Pons (tissue), 1 donor: ENCODE data around the gene BRIP1.
"Not testable (repeated sequence)": the region's sequence is repeated elsewhere in the genome, so short reads cannot be mapped to it uniquely, and the experiment has no call there.

ENCODE experiments used
- DNase-seq: peaks from one replicate; pipeline ENCODE4 v3.0.0-alpha.2; 2016; ENCODE audit warnings: low spot score

The BRIP1 gene

DNA sequence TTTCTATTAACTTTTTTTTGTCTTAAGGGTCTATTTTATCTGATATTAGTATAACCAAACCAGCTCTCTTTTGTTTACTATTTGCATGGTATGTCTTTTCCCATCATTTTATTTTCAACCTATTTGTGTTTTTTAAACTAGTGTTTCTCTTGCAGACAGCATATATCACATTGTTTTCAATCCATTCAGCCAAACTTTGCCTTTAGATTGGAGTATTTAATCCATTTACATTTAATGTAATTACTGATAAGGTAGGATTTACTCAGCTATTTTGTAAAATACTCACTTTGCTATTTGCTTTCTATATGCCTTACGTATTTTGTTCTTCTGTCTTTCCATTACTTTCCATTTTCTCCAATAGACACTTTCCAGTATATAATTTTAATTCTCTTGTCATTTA is 164.3 kb downstream of the BRIP1 start:
- DNase-seq = no peak

DNA sequence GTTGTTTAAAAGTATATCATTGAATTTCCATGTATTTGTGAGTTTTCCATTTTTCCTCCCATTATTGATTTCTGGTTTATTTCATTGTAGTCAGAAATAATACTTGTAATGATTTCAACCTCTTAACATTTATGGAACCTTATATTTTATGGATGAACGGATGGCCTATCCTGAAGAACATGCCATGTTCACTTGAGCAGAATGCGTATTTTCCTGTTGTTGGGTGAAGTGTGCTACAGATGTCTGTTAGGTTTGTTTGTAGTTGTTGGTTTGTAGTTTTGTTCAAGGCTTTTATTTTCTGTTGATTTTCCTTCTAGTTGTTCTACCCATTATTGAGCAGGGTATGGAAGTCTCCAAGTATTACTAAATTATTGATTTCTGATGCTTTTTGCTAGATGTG is 165.1 kb downstream of the BRIP1 start:
- DNase-seq = no peak

DNA sequence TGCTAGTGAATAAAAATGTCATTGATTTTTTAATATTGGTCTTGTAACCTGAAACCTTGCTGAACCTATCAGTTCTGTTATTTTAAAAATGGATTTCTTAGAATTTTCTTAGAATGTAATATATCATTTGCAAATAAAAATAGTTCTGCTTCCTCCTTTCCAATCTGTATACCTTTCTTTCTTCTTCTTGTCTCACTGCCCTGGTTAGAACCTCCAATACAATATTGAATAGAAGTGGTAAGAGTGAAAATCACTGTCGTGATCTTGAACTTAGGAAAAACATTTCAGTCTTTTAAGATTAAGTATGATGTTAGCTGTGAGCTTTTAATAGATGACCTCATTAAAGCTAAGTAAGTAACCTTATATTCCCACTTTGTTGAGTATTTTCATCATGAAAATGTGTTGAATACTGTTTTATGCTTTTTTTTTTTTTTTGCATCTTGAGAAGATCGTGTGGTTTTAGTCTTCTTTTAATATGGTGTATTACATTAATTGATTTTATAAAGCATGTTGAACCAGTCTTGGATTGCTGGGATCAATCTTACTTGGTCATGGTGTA is 167.5 kb downstream of the BRIP1 start:
- DNase-seq = no peak

DNA sequence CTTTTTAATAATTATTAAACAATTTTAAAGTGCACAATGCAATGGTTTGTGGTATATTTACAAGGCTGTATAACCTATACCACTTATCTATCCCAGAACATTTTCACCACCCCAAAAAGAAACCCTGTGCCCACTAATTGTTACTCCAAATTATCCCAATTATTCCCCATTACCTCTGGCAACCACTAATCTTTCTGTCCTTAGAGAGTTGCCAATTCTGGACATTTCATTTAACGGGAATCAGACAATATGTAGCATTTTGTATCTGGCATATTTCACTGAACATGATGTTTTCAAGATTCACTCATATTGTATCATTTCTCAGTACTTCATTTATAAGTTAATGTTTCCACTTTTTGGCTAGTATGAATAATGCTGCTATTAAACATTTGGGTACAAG is 169.2 kb downstream of the BRIP1 start:
- DNase-seq = no peak

DNA sequence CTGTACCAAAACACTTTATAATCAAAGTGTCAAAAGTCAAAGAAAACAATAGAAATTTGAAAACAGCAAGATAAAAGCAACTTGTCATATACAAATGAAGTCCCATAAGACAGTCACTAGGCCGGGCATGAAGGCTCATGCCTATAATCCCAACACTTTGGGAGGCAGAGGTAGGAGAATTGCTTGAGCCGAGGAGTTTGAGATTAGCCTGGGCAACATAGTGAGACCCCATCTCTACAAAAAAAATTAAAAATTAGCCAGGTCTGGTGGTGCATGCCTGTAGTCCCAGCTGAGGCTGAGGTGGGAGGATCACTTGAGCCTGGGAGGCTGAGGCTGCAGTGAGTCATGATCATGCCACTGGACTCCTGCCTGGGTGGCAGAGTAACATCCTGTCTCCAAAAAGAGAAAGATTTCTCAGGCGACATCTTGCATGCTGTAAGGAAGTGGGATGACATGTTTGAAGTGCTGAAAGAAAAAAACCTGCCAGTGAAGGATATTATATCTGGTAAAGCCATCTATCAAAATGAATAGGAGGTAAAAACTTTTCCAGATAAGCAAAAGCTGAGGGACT is 173.6 kb downstream of the BRIP1 start:
- DNase-seq = no peak

DNA sequence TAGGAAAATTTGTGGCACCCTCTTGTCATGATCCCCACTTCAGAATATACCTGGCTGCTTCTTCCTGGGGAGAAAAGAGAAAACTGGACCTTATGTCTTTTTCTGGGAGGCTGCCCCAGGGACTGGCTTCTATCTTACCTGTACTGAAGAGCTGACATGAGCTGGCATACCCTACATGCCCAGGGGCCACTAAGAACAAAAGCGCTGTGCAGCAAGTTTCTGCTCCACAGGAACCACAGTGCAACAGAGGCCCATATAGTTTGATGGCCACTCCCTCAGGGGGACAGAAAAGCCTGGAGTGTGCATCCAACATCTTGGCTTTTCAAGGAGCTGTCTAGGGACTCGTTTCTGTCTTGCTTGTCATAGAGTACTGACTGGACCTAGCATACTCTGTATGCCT is 175.6 kb downstream of the BRIP1 start:
- no peak for DNase-seq

DNA sequence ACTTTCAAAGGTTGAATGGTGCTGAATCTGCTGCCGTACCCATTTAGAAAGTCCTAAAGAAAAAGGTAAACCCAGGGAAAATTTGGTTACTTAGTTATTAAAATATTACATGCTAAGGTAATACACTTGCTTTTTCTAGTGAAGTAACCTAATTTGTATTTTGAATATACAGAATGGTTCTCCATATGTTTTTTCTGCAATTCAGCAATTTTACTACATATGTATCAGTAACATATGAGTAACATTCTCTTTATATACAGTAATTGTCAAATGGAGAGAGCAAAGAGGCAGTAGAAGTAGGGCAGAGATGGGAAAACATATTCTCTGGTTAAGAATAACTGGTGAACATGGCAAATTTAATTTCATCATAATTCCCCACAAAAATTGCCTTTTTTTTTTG is 177.2 kb downstream of the BRIP1 start:
- DNase-seq = no peak

DNA sequence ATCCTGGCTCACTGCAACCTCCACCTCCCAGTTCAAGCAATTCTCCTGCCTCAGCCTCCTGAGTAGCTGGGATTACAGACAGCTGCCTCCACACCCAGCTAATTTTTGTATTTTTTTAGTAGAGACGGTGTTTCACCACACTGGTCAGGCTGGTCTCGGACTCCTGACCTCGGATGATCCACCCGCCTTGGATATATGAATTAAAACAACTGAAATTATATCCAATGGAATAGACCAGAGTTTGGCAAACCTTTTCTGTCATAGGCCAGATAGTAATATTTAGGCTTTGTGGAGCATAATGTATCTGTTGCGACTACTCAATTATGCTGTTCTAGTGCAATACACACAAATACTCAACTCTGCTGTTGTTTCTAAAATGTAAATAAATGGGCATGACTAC is 178.5 kb downstream of the BRIP1 start:
- DNase-seq = no peak

DNA sequence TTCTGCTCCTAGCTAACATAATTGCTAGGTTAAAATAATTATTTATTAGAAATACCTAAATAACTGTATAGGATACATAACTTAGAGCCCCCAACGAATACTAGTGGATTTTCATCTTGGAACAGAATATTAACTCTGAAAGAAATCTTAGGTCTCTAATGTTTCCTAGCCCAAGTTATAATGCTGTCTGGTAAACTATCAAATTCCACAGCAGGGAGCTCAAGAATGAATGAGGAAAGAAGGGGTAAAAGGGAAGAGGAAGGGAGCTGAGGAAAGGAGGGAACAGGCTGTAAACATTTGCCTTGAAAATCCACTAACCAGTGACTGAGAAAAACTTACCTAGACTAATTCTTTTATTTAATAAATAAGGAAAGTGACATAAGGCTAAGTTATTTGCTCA is 179.2 kb downstream of the BRIP1 start:
- DNase-seq = no peak

DNA sequence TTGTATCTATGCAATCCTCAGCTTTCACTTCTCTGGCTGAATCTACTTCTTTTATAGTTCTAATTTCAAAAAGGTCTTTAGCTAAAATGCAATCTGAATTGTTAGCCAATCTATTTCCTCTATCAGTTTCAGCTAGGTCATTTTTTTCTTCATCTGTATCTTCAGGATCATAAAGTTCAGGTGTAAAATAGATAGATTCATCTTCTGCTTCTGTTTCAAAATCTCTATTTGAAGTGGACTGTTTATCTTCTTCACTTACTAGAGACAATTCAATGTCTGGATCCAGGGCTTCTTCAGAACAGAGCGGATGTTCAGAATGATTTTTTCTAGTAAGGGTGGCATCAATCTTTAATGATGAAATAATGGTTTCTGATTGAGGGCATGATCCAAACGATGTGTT is 179.9 kb downstream of the BRIP1 start:
- DNase-seq = no peak

DNA sequence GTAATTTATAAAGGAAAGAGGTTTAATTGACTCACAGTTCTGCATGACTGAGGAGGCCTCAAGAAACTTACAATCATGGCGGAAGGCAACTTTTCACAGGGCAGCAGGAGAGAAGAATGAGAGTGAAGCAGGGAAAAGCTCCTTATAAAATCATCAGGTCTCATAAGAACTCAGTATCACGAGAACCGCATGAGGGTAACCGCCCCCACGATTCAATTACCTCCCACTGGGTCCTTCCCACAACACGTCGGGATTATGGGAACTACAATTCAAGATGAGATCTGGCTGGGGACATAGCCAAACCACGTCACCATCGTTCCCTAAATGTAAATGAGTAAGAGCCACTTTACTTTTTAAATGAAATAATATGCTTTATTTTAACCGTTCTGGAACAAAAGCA is 182.4 kb downstream of the BRIP1 start:
- DNase-seq = no peak

DNA sequence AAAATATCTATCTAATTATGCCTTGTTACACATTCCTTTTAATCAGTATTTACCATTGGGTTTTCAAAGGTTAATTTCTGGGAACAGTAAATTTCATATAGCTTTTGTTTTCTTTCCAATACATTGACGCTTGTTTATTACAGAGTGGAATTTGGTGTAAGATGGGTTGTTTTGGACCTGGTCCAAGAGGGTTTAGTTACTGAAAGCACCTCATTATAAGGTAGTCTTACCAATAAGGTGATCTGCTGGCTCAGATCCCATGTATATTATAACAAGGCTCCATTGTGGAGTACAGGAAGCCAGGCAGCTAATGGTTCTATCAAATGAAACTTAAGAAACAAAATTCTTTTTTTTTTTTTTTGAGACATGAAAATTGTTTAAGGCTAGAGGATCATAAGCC is 185.0 kb downstream of the BRIP1 start:
- DNase-seq = no peak

DNA sequence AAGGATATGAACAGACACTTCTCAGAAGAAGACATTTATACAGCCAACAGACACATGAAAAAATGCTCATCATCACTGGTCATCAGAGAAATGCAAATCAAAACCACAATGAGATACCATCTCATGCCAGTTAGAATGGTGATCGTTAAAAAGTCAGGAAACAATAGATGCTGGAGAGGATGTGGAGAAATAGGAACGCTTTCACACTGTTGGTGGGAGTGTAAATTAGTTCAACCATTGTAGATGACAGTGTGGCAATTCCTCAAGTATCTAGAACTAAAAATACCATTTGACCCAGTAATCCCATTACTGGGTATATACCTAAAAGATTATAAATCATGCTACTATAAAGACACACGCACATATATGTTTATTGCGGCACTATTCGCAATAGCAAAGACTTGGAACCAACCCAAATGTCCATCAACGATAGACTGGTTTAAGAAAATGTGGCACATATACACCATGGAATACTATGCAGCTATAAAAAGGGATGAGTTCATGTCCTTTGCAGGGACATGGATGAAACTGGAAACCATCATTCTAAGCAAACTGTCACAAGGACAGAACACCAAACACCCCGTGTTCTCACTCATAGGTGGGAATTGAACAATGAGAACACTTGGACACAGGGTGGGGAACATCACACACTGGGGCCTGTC is 186.0 kb downstream of the BRIP1 start:
- DNase-seq = not testable (repeated sequence)

DNA sequence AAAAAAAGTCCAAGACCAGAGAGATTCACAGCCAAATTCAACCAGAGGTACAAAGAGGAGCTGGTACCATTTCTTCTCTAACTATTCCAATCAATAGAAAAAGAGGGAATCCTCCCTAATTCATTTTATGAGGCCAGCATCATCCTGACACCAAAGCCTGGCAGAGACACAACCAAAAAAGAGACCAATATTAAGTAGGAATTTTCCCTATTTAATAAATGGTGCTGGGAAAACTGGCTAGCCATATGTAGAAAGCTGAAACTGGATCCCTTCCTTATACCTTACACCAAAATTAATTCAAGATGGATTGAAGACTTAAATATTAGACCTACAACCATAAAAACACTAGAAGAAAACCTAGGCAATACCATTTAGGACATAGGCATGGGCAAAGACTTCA is 186.8 kb downstream of the BRIP1 start:
- not testable (repeated sequence) for DNase-seq

DNA sequence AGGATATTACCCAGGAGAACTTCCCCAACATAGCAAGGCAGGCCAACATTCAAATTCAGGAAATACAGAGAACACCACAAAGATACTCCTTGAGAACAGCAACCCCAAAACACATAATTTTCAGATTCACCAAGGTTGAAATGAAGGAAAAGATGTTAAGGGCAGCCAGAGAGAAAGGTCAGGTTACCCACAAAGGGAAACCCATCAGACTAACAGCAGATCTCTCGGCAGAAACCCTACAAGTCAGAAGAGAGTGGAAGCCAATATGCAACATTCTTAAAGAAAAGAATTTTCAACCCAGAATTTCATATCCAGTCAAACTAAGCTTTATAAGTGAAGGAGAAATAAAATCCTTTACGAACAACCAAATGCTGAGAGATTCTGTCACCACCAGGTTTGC is 188.7 kb downstream of the BRIP1 start:
- not testable (repeated sequence) for DNase-seq

DNA sequence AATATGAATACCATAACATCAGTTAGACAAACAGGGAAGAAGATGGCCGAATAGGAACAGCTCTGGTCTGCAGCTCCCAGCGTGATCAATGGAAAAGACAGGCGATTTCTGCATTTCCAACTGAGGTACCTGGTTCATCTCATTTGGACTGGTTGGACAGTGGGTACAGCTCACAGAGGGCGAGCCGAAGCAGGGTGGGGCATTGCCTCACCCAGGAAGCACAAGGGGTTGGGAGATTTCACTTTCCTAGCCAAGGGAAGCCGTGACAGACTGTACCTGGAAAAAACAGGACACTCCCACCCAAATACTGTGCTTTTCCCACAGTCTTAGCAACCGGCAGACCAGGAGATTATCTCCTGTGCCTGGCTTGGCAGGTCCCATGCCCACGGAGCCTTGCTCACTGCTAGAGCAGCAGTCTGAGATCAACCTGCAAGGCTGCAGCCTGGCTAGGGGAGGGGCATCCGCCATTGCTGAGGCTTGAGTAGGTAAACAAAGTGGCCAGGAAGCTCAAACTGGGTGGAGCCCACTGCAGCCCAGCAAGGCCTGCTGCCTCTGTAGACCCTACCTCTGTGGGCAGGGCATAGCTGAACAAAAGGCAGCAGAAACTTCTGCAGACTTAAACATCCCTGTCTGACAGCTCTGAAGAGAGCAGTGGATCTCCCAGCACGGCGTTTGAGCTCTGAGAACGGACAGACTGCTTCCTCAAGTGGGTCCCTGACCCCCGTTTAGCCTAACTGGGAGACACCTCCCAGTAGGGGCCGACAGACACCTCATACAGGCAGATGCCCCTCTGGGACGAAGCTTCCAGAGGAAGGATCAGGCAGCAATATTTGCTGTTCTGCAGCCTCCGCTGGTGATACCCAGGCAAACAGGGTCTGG is 190.1 kb downstream of the BRIP1 start:
- DNase-seq = not testable (repeated sequence)

DNA sequence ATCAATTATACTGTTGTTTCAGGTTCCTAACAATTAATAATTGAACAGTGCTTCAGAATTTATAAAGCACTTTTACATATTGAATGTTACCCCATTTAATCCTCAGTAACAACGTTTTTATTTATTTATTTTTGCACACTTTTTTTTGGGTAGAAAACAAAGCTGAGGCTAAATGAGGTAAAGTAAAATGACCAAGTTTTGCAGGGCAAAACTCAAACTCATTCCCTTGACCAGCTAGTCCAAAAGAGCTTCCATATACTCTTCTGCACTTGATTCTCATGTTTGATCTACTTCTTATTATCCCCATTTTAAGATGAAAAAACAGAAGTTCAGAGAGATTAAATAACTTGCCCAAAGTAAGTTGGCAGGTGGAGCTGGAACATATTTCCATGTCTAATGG is 191.2 kb downstream of the BRIP1 start:
- no peak for DNase-seq

DNA sequence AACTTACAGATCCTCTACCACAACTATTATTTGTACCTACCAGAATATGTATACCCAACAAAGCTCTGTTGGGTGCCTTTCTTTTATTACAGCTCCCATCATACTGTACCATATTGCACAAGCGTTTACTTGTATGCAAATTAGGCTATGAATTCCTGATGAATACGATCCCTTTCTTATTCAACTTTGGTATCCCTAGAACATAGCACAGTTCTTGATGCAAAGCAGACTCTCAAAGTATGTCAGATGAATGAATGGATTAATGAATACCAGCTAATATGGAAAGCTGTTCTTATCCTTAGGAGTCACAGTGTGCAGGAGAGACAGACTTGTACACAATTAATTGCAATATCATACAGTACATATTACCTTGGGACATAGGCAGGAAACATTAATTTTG is 192.6 kb downstream of the BRIP1 start:
- DNase-seq = no peak

DNA sequence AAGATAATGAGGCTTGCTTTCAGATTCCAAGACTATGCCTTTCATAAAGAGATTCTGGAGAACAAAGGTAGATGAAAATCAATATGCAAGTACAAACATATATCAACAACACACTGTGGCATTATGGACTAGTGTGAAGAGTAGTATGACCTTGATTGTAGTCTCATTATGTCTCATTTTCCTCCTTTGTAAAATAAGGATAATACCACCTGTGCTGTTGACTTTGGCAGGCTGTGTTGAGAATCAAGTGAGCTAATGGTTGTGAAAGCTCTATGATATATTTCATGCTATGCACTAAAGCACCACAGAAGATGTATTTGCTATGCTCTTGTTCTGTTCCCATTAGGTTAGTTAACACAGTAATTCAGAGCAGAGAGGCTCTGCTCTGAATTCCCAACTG is 193.8 kb downstream of the BRIP1 start:
- DNase-seq = no peak

DNA sequence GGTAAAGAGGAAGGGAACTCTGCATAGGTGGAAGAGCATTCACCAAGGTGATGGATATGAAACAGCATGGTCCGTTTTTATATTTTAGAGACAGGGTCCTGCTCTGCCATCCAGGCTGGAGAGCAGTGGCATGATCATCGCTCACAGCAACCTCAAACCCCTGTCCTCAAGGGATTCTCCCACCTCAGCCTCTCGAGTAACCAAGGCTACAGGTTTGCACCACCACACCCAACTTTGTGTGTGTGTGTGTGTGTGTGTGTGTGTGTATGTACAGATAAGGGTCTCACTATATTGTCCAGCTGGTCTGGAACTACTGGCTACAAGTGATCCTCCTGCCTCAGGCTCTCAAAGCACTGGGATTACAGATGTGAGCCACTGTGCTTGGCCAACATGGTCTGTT is 194.8 kb downstream of the BRIP1 start:
- DNase-seq = no peak

DNA sequence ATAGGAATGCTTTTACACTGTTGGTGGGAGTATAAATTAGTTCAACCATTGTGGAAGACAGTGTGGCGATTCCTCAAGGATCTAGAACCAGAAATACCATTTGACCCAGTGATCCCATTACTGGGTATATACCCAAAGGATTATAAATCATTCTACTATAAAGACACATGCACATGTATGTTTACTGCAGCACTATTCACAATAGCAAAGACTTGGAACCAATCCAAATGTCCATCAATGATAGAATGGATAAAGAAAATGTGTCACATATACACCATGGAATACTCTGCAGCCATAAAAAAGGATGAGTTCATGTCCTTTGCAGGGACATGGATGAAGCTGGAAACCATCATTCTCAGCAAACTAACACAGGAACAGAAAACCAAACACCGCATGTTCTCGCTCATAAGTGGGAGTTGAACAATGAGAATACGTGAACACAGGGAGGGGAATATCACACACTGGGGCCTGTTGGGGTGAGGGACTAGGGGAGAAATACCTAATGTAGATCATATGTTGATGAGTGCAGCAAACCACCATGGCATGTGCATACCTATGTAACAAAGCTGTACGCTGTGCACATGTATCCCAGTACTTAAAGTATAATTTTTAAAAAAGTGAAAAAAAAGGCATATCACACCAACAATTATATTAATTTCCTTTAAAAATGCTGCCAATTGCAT is 196.8 kb downstream of the BRIP1 start:
- not testable (repeated sequence) for DNase-seq

DNA sequence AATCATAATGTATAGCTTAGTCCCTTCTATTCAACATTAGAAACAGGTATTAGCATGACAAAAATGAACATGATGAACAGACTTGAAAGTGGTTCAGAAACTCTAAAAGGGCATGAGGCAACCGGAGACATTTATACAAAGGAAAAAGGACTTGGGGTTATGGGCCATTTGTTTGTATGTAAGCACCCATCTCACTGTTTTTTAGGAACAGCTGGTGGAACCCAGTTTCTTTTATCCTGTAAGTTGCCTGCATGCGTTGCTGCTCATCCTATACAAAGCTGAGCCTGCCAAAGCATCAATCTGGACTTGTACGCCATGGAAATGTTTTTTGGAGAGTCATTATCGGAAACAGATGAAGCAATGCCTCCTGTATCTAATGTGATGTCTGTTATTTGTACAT is 200.0 kb downstream of the BRIP1 start:
- DNase-seq = no peak
